Measurements from ENCODE around the gene C9orf85. TPM values are rescaled to one million over a fixed set of nuclear protein-coding genes. Genes with fewer than 3 reads are reported as not detected.
A peak's percentile ranks its signal among the peaks of the same experiment; 100 is the strongest.

C9orf85 gene
- total RNA-seq, 1 experiment from 2014 or later, result 20.2 TPM

DNA sequence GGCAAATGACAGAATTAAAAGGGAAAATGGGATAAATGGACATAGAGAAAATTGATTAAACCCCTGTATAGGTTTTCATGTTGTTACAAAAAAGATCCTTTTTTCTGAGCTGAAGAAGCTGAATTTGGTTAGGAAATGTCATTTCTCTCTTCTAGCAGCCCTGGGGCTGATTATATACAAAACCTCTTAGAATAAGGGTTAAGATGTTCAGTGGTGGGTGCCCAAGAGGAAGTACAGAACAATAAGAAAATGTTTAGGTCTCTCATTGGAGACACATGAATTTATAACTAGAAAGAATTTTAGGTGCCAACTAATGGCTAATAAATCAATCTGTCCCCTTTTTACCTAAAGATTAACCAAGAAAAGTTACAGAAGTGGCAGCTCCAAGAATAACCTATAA is 14.7 kb upstream of the C9orf85 start:
- TF ChIP-seq PRDM15 (CRISPR knock-in tag; IDR thresholded peaks at IDR 0.05), result no peak
- TF ChIP-seq, protein P1, sequence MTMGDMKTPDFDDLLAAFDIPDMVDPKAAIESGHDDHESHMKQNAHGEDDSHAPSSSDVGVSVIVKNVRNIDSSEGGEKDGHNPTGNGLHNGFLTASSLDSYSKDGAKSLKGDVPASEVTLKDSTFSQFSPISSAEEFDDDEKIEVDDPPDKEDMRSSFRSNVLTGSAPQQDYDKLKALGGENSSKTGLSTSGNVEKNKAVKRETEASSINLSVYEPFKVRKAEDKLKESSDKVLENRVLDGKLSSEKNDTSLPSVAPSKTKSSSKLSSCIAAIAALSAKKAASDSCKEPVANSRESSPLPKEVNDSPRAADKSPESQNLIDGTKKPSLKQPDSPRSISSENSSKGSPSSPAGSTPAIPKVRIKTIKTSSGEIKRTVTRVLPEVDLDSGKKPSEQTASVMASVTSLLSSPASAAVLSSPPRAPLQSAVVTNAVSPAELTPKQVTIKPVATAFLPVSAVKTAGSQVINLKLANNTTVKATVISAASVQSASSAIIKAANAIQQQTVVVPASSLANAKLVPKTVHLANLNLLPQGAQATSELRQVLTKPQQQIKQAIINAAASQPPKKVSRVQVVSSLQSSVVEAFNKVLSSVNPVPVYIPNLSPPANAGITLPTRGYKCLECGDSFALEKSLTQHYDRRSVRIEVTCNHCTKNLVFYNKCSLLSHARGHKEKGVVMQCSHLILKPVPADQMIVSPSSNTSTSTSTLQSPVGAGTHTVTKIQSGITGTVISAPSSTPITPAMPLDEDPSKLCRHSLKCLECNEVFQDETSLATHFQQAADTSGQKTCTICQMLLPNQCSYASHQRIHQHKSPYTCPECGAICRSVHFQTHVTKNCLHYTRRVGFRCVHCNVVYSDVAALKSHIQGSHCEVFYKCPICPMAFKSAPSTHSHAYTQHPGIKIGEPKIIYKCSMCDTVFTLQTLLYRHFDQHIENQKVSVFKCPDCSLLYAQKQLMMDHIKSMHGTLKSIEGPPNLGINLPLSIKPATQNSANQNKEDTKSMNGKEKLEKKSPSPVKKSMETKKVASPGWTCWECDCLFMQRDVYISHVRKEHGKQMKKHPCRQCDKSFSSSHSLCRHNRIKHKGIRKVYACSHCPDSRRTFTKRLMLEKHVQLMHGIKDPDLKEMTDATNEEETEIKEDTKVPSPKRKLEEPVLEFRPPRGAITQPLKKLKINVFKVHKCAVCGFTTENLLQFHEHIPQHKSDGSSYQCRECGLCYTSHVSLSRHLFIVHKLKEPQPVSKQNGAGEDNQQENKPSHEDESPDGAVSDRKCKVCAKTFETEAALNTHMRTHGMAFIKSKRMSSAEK (CRISPR knock-in tag; IDR thresholded peaks at IDR 0.05; ENCODE audit: borderline replicate concordance), result no peak
- TF ChIP-seq NR1H2 (CRISPR knock-in tag; IDR thresholded peaks at IDR 0.05), result no peak
- no peak for TF ChIP-seq NFATC4 (CRISPR knock-in tag; IDR thresholded peaks at IDR 0.05)
- no peak for TF ChIP-seq NR2C2 (CRISPR knock-in tag; IDR thresholded peaks at IDR 0.05)
- no peak for TF ChIP-seq ESRRA (CRISPR knock-in tag; IDR thresholded peaks at IDR 0.05; ENCODE audit: borderline replicate concordance)
- no peak for TF ChIP-seq TEAD1 (CRISPR knock-in tag; IDR thresholded peaks at IDR 0.05)
- no peak for TF ChIP-seq NFYB (CRISPR knock-in tag; conservative IDR thresholded peaks at IDR 0.05; ENCODE audit: low read depth)
- no peak for TF ChIP-seq JUN (CRISPR knock-in tag; IDR thresholded peaks at IDR 0.05)
- no peak for TF ChIP-seq SOX15 (CRISPR knock-in tag; IDR thresholded peaks at IDR 0.05)
- no peak for TF ChIP-seq ZBTB43 (CRISPR knock-in tag; IDR thresholded peaks at IDR 0.05)
- TF ChIP-seq, protein P2, sequence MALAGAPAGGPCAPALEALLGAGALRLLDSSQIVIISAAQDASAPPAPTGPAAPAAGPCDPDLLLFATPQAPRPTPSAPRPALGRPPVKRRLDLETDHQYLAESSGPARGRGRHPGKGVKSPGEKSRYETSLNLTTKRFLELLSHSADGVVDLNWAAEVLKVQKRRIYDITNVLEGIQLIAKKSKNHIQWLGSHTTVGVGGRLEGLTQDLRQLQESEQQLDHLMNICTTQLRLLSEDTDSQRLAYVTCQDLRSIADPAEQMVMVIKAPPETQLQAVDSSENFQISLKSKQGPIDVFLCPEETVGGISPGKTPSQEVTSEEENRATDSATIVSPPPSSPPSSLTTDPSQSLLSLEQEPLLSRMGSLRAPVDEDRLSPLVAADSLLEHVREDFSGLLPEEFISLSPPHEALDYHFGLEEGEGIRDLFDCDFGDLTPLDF (CRISPR knock-in tag; IDR thresholded peaks at IDR 0.05), result no peak
- no peak for TF ChIP-seq ZNF232 (CRISPR knock-in tag; IDR thresholded peaks at IDR 0.05)
- no peak for TF ChIP-seq HMGA2 (CRISPR knock-in tag; IDR thresholded peaks at IDR 0.05)
- no peak for TF ChIP-seq ARID4B (CRISPR knock-in tag; IDR thresholded peaks at IDR 0.05; ENCODE audit: borderline replicate concordance)
- TF ChIP-seq, protein P3, sequence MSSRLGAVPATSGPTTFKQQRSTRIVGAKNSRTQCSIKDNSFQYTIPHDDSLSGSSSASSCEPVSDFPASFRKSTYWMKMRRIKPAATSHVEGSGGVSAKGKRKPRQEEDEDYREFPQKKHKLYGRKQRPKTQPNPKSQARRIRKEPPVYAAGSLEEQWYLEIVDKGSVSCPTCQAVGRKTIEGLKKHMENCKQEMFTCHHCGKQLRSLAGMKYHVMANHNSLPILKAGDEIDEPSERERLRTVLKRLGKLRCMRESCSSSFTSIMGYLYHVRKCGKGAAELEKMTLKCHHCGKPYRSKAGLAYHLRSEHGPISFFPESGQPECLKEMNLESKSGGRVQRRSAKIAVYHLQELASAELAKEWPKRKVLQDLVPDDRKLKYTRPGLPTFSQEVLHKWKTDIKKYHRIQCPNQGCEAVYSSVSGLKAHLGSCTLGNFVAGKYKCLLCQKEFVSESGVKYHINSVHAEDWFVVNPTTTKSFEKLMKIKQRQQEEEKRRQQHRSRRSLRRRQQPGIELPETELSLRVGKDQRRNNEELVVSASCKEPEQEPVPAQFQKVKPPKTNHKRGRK (CRISPR knock-in tag; IDR thresholded peaks at IDR 0.05; ENCODE audit: borderline replicate concordance), result no peak
- no peak for TF ChIP-seq ZNF416 (CRISPR knock-in tag; IDR thresholded peaks at IDR 0.05)
- Mint-ChIP-seq H3K36me3 (peaks cover 10% of the 10 kb centered on the region), H3K27ac (peak overlapping the region; percentile 71; the same call in 1 of the 2 replicates), H3K4me3 (no peak overlapping the region), H3K27me3 (ENCODE audit: low read depth) (no peaks in the 10 kb centered on the region), H3K4me1 (peaks cover 76% of the 10 kb centered on the region), H3K9me3 (no peaks in the 10 kb centered on the region)
- DNase-seq (ENCODE audit: low spot score) (no peak), ATAC-seq (no peak)
- ChIA-PET POLR2A (no interaction called here), CTCF (no interaction called here)

Measured in WTC11 (cell line).